GM12878 (cell line): ENCODE results near the gene KDM6B. TPM values are rescaled to one million over a fixed set of nuclear protein-coding genes. Genes with fewer than 3 reads are reported as not detected.

Experiments used
- ATAC-seq: fragments of 200-7000 bp; cut with Tn5 transposase; 3 replicates; pipeline ENCODE4 v1.9.1; 2020; ENCODE audit warnings: mild to moderate bottlenecking, moderate library complexity
- BruUV-seq: library from RNA; stranded (reverse); fragments of 400-500 nt; replicated peaks from 2 replicates; lab custom pipeline; 2021; lab: Mats Ljungman, UMichigan
- CTCF ChIA-PET: fragments of 300-600 bp; sonication (Branson Sonifier 250); formaldehyde crosslinking; extraction: SDS; loops from one replicate; lab custom pipeline; 2021; ENCODE audit warnings: inconsistent platforms; lab: Yijun Ruan, JAX
- POLR2A ChIA-PET: fragments of 350-600 bp; formaldehyde crosslinking; extraction: SDS; loops from one replicate; lab custom pipeline; 2021; ENCODE audit warnings: inconsistent platforms; lab: Charles Lee
- RAD21 ChIA-PET: fragments of 300-600 bp; sonication (Branson Sonifier 250); formaldehyde crosslinking; loops from one replicate; lab custom pipeline; 2023; ENCODE audit warnings: antibody characterized with exemption; ENCODE audit not compliant: unreplicated experiment; lab: Charles Lee
- SMC1A ChIA-PET: fragments of 300-600 bp; sonication (Branson Sonifier 250); formaldehyde crosslinking; loops from one replicate; lab custom pipeline; 2023; ENCODE audit not compliant: unreplicated experiment, uncharacterized antibody; lab: Charles Lee
- DNase-seq: peaks from one replicate; pipeline ENCODE4 v3.0.0-alpha.2; 2011; ENCODE audit warnings: low read depth, low spot score
- FAIRE-seq: peaks from 3 replicates; lab custom pipeline; 2011; peaks lifted over from hg19 to GRCh38; lab: Jason Lieb, UNC
- H2AFZ ChIP-seq: 2 replicates; pipeline ENCODE4 v1.6.0; 2011; ENCODE audit warnings: low read depth, low read length, control low read depth; ENCODE audit not compliant: control insufficient read depth
- H3K27ac ChIP-seq: 2 replicates; pipeline ENCODE4 v1.5.1; 2011; ENCODE audit warnings: control low read depth; ENCODE audit not compliant: control insufficient read depth, insufficient read depth
- H3K27me3 ChIP-seq, 2 experiments: replicated peaks in 1 of 2; 2 replicates each; pipeline versions ENCODE4 v1.6.0 to v1.6.1; 2011; ENCODE audit warnings: low read length in 1 of 2; ENCODE audit not compliant: control insufficient read depth in 2 of 2, insufficient read depth in 2 of 2
- H3K36me3 ChIP-seq, 2 experiments: 2 replicates each; pipeline ENCODE4 v1.5.1; 2011; ENCODE audit warnings: low read length in 1 of 2; ENCODE audit not compliant: control insufficient read depth in 2 of 2, insufficient read depth in 2 of 2
- H3K4me1 ChIP-seq: 2 replicates; pipeline ENCODE4 v1.6.1; 2011; ENCODE audit warnings: mild to moderate bottlenecking, low read length, moderate library complexity, mixed read lengths; ENCODE audit not compliant: control insufficient read depth, insufficient read depth
- H3K4me2 ChIP-seq: 2 replicates; pipeline ENCODE4 v1.6.0; 2011; ENCODE audit warnings: control low read depth; ENCODE audit not compliant: control insufficient read depth, insufficient read depth
- H3K4me3 ChIP-seq: fragments of 200-600 bp; sonication (generic); 2 replicates; pipeline ENCODE4 v1.5.1; 2016
- H3K79me2 ChIP-seq: 2 replicates; pipeline ENCODE4 v1.6.0; 2011; ENCODE audit warnings: low read length; ENCODE audit not compliant: control insufficient read depth, insufficient read depth
- H3K9ac ChIP-seq: 2 replicates; pipeline ENCODE4 v1.8.0; 2011; ENCODE audit warnings: low read length, control low read depth, mixed read lengths; ENCODE audit not compliant: control insufficient read depth, insufficient read depth
- H3K9me3 ChIP-seq: replicated peaks from 3 replicates; pipeline ENCODE4 v1.5.1; 2011; ENCODE audit warnings: mild to moderate bottlenecking, low read length; ENCODE audit not compliant: control insufficient read depth, insufficient read depth
- H4K20me1 ChIP-seq: 2 replicates; pipeline ENCODE4 v1.6.0; 2011; ENCODE audit not compliant: control insufficient read depth, insufficient read depth
- CHD4 ChIP-seq: fragments of 200-600 bp; sonication (generic); IDR thresholded peaks from 2 replicates; pipeline ENCODE4 v1.6.1; 2016; ENCODE audit warnings: mild to moderate bottlenecking
- CREB1 ChIP-seq: IDR thresholded peaks from 2 replicates; pipeline ENCODE4 v1.6.1; 2012; ENCODE audit warnings: low read depth, mild to moderate bottlenecking, inconsistent platforms
- EZH2 ChIP-seq: IDR thresholded peaks from 2 replicates; pipeline ENCODE4 v1.6.1; 2012; ENCODE audit warnings: low read depth, mild to moderate bottlenecking, control low read depth, inconsistent platforms, low read length, borderline replicate concordance; ENCODE audit not compliant: control insufficient read depth
- KAT2A ChIP-seq: conservative IDR thresholded peaks from 2 replicates; pipeline ENCODE4 v1.6.1; 2011; ENCODE audit warnings: low read depth, low read length; ENCODE audit not compliant: control insufficient read depth
- MTA3 ChIP-seq: IDR thresholded peaks from 2 replicates; pipeline ENCODE4 v1.6.1; 2012; ENCODE audit warnings: low read length, inconsistent platforms, borderline replicate concordance
- MYB ChIP-seq: fragments of 150-350 bp; IDR thresholded peaks from 2 replicates; pipeline ENCODE4 v1.6.1; 2014; ENCODE audit warnings: mild to moderate bottlenecking, low read depth, low read length, borderline replicate concordance
- POLR2AphosphoS5 ChIP-seq: IDR thresholded peaks from 2 replicates; pipeline ENCODE4 v1.6.1; 2011; ENCODE audit warnings: mild to moderate bottlenecking, low read length, inconsistent platforms
- RBBP5 ChIP-seq: fragments of 200-600 bp; sonication (generic); conservative IDR thresholded peaks from 2 replicates; pipeline ENCODE4 v1.6.1; 2016
- SP1 ChIP-seq: IDR thresholded peaks from one replicate; pipeline ENCODE4 v1.6.1; 2011; ENCODE audit warnings: low read depth, low read length
- ZNF217 ChIP-seq: fragments of 450-650 bp; IDR thresholded peaks from 2 replicates; pipeline ENCODE4 v1.6.1; 2017; ENCODE audit warnings: antibody characterized with exemption, mild to moderate bottlenecking
- ZNF384 ChIP-seq: IDR thresholded peaks from 2 replicates; pipeline ENCODE4 v1.6.1; 2012; ENCODE audit warnings: low read depth, mild to moderate bottlenecking, low read length, improper control_type of control experiment, borderline replicate concordance
- WGBS: methylation state at CpG from one replicate; pipeline ENCODE4 v1.1.6; 2016; ENCODE audit warnings: low lambda C conversion rate; ENCODE audit not compliant: insufficient replicate concordance, insufficient coverage; ENCODE audit errors: missing lambda C conversion rate; 5-methylcytosine and 5-hydroxymethylcytosine counted together
- in situ Hi-C: fragments of 300-500 bp; cut with MboI; formaldehyde crosslinking; loops from 9 replicates; pipeline ENCODE4 v1.14.3; 2018; ENCODE audit warnings: mixed read lengths
- intact Hi-C: fragments of 100-400 bp; cut with micrococcal nuclease; formaldehyde crosslinking; loops from one replicate; pipeline ENCODE4 v1.14.2; 2022; ENCODE audit not compliant: unreplicated experiment
- polyA plus RNA-seq, 11 experiments: library from polyadenylated mRNA; depleted of rRNA in 4 of 11; unstranded in 6 of 11; stranded (reverse) in 5 of 11; fragments of >200 nt; fragmentation: Nextera tagmentation in 4 of 11; fragmentation: Illumina TruSeq in 1 of 11; extraction: Ambion mirVana in 4 of 11; extraction: Trizol in 1 of 11; gene quantifications; 1 replicate in 1 of 11; 2 replicates in 10 of 11; pipeline versions ENCODE4 v1.2.1 to v1.2.3, GENCODE V29; 2011 to 2016; ENCODE audit warnings: inconsistent platforms in 2 of 11, missing spikeins in 2 of 11, low read depth in 1 of 11
- total RNA-seq, 4 experiments: library from RNA; depleted of rRNA in 3 of 4; stranded (reverse); fragments of >200 nt in 3 of 4; fragmentation: Illumina TruSeq in 1 of 4; extraction: Trizol in 1 of 4; gene quantifications; 2 replicates each; pipeline versions ENCODE4 v1.2.1 to v1.2.3, GENCODE V29; 2013 to 2021
- TF ChIP-seq, protein P1 (sequence below): fragments of 450-650 bp; IDR thresholded peaks from 2 replicates; pipeline ENCODE4 v1.6.1; 2017; ENCODE audit warnings: mild to moderate bottlenecking, moderate library complexity

KDM6B gene
- total and polyA plus RNA-seq, 10 of the 15 experiments (the other 5 are each of a cell fraction or from before 2014, with no cell fraction given) = 0.05 to 33.5 (median 2.3) TPM

DNA sequence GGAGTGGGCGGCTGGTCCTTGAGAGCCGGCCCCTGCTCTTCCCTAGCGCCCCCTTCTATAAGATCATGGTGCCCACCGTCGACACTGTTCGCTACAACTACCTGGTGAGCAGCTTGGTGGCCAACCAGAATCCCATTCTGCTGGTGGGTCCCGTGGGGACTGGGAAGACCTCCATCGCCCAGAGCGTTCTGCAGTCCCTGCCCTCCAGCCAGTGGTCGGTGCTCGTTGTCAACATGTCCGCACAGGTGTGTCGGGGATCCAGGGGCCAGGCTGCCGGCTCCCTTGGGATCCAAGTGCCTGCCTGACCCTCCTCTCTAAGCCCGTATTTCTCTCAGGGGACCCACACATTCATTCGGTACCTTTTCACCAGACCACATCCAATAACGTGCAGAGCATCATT, 41.4 kb upstream of the KDM6B start:
- FAIRE-seq = no peak
- TF ChIP-seq, protein P1, sequence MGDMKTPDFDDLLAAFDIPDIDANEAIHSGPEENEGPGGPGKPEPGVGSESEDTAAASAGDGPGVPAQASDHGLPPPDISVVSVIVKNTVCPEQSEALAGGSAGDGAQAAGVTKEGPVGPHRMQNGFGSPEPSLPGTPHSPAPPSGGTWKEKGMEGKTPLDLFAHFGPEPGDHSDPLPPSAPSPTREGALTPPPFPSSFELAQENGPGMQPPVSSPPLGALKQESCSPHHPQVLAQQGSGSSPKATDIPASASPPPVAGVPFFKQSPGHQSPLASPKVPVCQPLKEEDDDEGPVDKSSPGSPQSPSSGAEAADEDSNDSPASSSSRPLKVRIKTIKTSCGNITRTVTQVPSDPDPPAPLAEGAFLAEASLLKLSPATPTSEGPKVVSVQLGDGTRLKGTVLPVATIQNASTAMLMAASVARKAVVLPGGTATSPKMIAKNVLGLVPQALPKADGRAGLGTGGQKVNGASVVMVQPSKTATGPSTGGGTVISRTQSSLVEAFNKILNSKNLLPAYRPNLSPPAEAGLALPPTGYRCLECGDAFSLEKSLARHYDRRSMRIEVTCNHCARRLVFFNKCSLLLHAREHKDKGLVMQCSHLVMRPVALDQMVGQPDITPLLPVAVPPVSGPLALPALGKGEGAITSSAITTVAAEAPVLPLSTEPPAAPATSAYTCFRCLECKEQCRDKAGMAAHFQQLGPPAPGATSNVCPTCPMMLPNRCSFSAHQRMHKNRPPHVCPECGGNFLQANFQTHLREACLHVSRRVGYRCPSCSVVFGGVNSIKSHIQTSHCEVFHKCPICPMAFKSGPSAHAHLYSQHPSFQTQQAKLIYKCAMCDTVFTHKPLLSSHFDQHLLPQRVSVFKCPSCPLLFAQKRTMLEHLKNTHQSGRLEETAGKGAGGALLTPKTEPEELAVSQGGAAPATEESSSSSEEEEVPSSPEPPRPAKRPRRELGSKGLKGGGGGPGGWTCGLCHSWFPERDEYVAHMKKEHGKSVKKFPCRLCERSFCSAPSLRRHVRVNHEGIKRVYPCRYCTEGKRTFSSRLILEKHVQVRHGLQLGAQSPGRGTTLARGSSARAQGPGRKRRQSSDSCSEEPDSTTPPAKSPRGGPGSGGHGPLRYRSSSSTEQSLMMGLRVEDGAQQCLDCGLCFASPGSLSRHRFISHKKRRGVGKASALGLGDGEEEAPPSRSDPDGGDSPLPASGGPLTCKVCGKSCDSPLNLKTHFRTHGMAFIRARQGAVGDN = no peak
- ChIA-PET SMC1A (no interaction called here), POLR2A (no interaction called here), RAD21 (no interaction called here), CTCF (interaction anchor here (0.6 kb wide), 1 partner anchor 47 kb away, joined by 3 read pairs; no protein-coding TSS in a partner anchor)
- Histone ChIP-seq H2AFZ (no peak overlapping the region), H3K27me3 (peaks cover 0 to 1% of the 10 kb centered on the region in 2 experiments; a peak in 1 of 4 replicates), H3K4me3 (no peak overlapping the region), H3K4me2 (no peak overlapping the region), H3K9ac (no peak overlapping the region), H3K4me1 (no peaks in the 10 kb centered on the region), H3K9me3 (no peaks in the 10 kb centered on the region), H4K20me1 (no peaks in the 10 kb centered on the region), H3K36me3 (no peaks in the 10 kb centered on the region), H3K27ac (no peak overlapping the region), H3K79me2 (no peaks in the 10 kb centered on the region)
- no peak for DNase-seq
- in situ Hi-C loops (no loop called here), intact Hi-C loops (no loop called here)
- 48% methylated on average over 17 of the region's 17 CpGs for WGBS
- no TSS peak for BruUV-seq
- ATAC-seq = no peak

GRCh38 chr17:7794075-7794663, 39.8 kb upstream of the KDM6B start:
- H4K20me1 ChIP-seq = no peaks in the 10 kb centered on the region
- ChIA-PET RAD21 (no interaction called here), CTCF (no interaction called here), SMC1A (no interaction called here), POLR2A (no interaction called here)
- H3K4me3 ChIP-seq = no peak overlapping the region
- no peak overlapping the region for H3K27ac ChIP-seq
- H3K27me3 ChIP-seq = peaks cover 0 to 1% of the 10 kb centered on the region in 2 experiments; a peak in 1 of 4 replicates
- H3K79me2 ChIP-seq = no peaks in the 10 kb centered on the region
- no peaks in the 10 kb centered on the region for H3K9me3 ChIP-seq
- 35% methylated on average over 19 of the region's 19 CpGs for WGBS
- no peak overlapping the region for H3K9ac ChIP-seq
- no peak overlapping the region for H3K4me2 ChIP-seq
- H2AFZ ChIP-seq = no peak overlapping the region
- in situ Hi-C loops (no loop called here), intact Hi-C loops (no loop called here)
- no TSS peak for BruUV-seq
- no peak for FAIRE-seq
- no peaks in the 10 kb centered on the region for H3K36me3 ChIP-seq
- DNase-seq = no peak
- ATAC-seq = no peak
- H3K4me1 ChIP-seq = no peaks in the 10 kb centered on the region
- TF ChIP-seq RBBP5 = no peak
- TF ChIP-seq ZNF384 = no peak
- no peak for TF ChIP-seq SP1
- TF ChIP-seq ZNF217 = no peak
- TF ChIP-seq CREB1 = no peak
- TF ChIP-seq EZH2 = no peak
- TF ChIP-seq MTA3 = no peak
- TF ChIP-seq KAT2A = no peak
- no peak for TF ChIP-seq POLR2AphosphoS5
- TF ChIP-seq MYB = no peak
- no peak for TF ChIP-seq CHD4
